GM19438 (cell line): ENCODE measurements around the gene TOMM20L.
"Not testable (repeated sequence)": the region's sequence is repeated elsewhere in the genome, so short reads cannot be mapped to it uniquely, and the experiment has no call there.

Experiments
- ATAC-seq: cut with Tn5 transposase; IDR thresholded peaks from one replicate; pipeline ENCODE4 v1.9.1; 2021; ENCODE audit warnings: low read depth; ENCODE audit not compliant: unreplicated experiment

TOMM20L gene

DNA sequence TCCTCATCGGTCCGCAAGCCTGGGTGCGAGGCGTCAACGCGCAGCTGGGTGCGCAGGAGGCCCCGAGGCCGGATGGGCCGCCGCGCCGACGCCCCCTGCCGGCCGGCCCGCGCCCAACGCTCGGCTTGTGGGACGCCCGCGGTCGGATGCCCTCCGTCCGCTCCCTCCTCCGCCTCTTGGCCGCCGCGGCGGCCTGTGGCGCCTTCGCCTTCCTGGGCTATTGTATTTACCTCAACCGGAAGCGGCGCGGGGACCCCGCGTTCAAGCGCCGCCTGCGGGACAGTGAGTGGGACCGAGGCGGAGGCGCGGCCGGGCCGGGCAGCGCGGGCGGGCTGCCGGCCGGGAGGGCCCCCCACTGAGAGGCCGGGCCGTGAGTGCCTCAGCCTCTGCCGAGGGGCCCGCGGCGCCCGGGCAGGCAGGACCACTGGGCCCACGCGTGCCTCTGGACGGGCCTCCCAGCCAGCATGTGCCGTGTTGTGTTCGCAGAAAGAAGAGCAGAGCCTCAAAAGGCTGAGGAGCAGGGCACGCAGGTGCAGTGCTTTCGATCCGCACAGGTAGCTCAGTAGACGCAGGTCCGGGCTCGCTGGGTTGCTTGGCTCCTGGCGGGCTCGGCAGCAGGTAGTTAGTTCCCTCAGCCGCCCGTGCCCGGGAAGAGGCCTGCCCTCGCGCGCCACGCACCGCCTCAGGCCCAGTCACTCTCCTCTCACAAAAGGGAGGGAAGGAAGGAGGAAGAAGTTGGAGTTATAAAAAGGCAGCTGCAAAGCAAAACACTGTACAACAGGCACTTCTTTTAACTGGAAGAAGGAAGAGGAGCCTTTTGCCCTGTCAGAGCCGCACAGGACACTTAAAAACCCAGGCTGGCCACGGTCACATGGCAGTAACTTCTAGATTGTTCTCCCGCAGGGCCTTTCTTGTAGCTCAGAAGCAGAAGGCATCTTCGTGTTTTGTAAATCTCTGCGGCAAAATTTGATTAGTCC, at the start of gene TOMM20L:
TOMM20L (plus strand) TSS at position 119 of the 977 bp plus-strand sequence; CDS start at position 147, 28 bp downstream.
- ATAC-seq, result peak; percentile 88

DNA sequence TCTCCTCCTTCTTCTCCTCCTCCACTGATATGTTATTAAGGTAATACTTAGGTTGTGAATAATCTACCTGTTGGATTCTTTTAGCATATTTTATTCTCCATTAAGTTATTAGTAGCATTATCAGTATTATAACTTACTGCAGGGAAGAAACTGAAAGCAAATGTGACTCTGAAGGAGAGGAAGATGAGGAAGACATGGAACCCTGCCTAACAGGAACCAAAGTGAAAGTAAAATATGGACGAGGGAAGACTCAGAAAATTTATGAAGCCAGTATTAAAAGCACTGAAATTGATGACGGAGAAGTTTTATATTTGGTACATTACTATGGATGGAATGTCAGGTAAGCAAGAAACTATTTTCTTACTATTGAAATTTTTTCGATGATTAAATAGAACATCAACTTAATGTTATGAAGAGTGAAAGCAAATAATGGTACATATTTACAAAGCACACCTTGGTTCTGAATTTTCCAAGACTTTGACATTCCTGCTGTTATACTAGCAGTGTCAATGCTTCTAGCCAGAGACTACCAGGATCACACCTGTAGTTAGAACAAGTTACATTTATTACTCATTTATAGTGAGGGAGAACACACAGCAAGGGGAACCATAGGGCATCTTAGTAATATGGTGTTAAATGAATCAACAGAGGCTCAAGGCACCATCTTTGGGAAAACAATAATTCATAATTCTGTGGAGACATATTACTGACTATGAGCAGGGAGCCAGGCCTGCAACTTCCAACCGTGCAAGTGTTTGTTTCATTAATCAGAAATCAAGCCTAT, 42.0 kb upstream of the TOMM20L start:
- ATAC-seq, result no peak

- no peak for ATAC-seq
Observed at GRCh38 chr14:58354808-58355207, 40.9 kb upstream of the TOMM20L start.

DNA sequence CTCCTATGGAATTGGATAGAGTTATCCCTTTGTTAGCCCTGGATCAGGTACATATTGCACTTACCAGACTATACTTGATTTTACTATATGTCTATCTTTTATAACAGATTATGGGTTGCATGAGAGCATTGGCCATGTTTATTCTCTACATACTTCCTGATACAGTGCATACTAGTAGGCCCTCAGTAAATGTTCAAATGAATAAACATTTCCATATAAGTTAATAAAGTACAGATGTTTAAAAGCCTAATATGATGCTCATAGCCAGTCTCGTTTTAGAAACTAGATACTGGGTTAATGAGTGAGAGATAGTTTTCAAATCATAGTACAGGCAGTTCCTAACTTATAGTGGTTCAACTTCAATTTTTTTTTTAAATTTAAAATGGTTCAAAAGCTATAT, 39.5 kb upstream of the TOMM20L start:
- no peak for ATAC-seq

- not testable (repeated sequence) for ATAC-seq
Observed at GRCh38 chr14:58362272-58362671, 33.5 kb upstream of the TOMM20L start.

DNA sequence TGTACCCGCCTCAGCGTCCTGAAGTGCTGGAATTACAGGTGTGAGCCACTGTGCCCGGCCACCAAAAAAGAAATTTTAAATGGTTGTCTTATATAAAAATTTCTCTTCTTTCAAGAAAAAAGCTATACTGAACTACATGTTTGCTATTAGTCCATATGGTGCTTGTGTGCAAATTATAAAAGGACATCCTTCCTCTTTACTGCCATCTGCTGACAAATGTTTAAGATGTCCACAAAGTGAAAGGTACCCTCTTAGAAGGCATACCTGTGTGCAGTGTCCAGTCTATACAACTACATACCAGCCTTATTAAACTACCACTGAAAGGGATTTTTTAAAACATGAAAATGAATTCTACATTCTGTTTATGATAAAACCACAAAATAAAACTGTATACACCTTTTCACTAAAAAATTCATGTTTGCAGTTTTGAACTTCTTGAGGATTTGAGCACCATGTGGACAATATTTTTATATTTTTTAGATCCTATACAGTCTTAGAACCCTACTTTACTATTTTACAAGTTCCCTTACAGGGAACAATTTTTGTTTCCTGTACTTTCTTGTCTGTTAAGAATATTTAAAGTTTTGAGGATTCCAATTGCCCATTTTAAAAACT, 32.8 kb upstream of the TOMM20L start:
- ATAC-seq, result no peak

DNA sequence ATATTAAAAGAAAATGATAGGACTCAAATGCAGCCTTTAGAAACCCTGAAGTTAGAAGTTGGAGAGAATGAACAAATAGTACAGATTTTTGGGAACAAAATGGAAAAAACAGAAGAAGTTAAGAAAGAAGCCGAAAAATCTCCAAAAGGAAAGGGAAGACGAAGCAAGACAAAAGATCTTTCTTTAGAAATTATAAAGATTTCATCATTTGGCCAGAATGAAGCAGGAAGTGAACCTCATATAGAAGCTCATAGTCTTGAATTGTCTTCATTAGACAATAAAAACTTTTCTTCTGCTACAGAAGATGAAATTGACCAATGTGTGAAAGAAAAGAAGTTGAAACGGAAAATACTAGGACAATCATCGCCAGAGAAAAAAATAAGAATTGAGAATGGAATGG, 31.4 kb upstream of the TOMM20L start:
- ATAC-seq, result no peak

DNA sequence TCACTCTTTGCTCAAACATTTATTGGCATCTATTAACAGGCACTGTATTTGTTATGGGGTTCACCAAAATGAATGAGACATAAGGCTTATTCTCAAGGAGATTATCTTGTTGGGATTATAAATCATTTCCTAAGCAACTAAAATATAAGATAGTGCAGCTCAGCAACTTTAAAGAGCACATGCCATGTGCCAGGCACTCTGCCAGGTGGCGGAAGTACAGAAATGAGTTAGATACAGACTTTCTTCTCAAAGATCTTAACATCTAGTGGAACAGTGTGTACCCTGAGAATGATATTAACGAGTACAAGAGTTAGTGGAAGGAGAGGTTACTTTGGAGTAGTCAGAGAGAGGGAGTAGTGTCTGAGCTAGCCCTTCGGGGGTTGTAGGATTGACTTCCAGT, 28.4 kb upstream of the TOMM20L start:
- ATAC-seq, result no peak

DNA sequence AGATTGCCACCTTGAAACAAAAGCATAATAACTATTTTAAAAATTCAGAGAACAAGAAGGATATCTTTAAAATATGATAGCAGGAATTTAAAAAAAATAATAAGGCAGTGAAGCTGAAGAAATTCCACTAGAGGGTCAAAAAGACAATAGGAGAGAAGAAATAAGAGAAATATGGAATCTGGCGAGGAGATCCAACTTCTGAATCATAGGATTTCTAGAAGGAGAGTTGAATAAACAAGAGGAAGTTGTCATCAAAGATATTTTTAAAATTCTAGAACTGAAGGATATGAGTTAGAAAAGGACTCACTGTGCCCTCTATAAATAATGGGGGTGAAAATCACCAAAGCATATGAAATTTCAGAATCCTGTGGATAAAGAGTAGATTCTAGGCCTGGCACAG, 26.8 kb upstream of the TOMM20L start:
- no peak for ATAC-seq

- ATAC-seq, result no peak
Observed at GRCh38 chr14:58376791-58377190, 18.9 kb upstream of the TOMM20L start.

DNA sequence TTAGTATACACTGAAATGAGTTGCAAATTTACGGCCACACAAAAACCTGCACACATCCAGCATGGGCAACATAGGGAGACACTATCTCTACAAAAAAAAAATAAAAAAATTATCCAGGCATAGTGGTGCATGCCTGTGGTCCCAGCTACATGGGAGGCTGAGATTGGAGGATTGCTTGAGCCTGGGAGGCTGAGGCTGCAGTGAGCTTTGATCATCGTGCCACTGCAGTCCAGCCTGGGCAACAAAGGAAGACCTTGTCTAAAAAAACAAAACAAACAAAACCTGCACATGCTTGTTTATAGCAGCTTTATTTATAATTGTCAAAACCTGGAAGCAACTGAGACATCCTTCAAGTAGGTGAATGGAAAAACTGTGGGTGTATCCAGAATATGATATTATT, 4.9 kb upstream of the TOMM20L start:
- ATAC-seq, result no peak

- no peak for ATAC-seq
Observed at GRCh38 chr14:58395562-58395811, 243 bp upstream of the TOMM20L start.

GRCh38 chr14:58397156-58397555, 1.4 kb downstream of the TOMM20L start:
- ATAC-seq, result no peak

DNA sequence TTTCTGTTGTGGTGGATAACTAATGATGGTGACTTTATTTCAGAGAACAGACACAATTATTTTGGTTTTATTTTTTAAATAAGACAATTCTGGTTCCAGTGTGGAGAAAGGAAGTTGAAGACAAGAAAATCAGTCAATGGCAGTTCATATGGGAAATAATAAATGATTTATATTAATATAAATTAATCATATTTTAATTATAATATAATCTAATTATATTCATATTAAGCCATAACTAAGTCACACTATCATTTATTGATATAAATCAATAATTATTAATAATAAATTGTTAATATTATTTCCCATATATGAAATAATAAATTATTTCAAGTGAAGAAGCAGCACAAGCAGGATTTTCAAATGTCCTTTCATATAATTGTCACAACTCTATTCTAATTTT, 2.8 kb downstream of the TOMM20L start:
- ATAC-seq, result no peak

GRCh38 chr14:58398895-58399294, 3.2 kb downstream of the TOMM20L start:
- no peak for ATAC-seq

- no peak for ATAC-seq
Observed at GRCh38 chr14:58401587-58401986, 5.9 kb downstream of the TOMM20L start.

DNA sequence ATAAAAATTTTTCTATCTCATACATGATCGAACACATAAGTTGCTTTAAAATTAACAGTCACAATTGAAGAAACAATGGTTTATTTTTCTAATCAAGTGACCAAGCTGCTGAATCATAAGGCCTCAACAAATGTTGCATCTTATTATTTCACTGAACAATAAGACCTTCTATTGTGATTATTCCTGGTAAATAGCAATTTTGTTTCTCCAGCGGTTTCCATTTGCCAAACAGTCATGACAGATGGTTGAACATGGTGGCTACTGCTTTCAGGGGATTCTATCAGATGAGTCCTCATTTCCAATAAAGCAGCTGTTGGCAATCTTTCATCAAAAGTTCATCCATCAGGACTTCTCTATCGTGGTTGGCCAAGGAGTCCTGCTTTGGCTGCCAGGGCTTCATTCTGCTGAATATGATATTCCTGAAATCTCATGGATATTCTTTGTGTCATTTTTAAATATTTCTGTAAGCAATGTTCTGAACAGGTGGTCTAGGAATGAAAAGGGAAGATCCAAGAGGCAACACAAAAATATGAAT, 13.0 kb downstream of the TOMM20L start:
- ATAC-seq, result no peak

GRCh38 chr14:58414845-58415244, 19.1 kb downstream of the TOMM20L start:
- no peak for ATAC-seq

DNA sequence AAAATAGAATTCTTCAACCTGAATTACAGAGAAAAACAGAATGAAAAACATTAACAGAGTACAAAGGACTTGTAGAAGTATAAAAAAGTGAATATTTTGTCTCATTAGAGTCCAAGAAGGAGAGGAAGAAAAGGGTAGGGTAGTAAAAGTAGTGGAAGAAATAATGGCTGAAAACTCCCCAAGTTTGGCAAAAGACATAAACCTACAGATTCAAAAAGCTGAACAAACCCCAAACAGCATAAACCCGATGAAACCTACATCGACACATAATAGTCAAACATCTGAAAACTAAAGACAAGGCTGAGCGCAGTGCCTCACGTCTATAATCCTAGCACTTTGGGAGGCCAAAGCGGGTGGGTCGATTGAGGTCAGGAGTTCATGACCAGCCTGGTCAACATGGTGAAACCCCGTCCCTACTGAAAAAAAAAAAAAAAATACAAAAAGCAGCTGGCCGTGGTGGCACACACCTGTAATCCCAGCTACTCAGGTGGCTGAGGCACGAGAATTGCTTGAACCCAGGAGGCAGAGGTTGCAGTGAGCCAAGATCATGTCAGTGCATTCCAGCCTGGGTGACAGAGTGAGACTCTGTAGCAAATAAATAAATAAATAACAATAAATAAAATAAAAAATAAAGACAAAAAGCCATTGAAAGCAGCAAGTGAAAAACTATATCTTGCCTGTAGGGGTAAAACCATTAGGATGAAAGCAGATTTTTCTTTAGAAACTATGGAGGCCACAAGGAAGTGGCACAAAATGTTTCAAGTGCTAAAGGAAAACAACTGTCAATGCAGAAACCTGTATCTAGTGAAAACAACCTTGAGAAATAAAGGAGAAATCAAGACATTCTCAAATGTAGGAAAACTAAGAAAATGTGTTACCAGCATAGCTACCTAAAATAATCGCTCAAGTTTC, 20.2 kb downstream of the TOMM20L start:
- no peak for ATAC-seq

DNA sequence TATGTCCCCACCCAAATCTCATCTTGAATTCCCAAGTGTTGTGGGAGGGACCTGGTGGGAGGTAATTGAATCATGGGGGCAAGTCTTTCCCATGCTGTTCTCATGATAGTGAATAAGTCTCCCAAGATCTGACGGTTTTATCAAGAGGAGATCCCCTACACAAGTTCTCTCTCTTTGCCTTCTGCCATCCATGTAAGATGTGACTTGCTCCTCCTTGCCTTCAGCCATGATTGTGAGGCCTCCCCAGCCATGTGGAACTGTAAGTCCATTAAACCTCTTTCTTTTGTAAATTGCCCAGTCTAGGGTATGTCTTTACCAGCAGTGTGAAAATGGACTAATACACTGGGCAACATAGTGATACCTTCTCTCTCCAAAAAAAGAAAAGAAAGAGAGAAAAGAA, 21.2 kb downstream of the TOMM20L start:
- not testable (repeated sequence) for ATAC-seq
